ENCODE data around the gene ARHGAP1. TPM values are rescaled to one million over a fixed set of nuclear protein-coding genes. Genes with fewer than 3 reads are reported as not detected.

ARHGAP1 gene
- total and polyA plus RNA-seq, 2 of the 13 experiments (the other 11 are each of a cell fraction or from before 2014, with no cell fraction given), result 18.6 to 30.3 TPM

DNA sequence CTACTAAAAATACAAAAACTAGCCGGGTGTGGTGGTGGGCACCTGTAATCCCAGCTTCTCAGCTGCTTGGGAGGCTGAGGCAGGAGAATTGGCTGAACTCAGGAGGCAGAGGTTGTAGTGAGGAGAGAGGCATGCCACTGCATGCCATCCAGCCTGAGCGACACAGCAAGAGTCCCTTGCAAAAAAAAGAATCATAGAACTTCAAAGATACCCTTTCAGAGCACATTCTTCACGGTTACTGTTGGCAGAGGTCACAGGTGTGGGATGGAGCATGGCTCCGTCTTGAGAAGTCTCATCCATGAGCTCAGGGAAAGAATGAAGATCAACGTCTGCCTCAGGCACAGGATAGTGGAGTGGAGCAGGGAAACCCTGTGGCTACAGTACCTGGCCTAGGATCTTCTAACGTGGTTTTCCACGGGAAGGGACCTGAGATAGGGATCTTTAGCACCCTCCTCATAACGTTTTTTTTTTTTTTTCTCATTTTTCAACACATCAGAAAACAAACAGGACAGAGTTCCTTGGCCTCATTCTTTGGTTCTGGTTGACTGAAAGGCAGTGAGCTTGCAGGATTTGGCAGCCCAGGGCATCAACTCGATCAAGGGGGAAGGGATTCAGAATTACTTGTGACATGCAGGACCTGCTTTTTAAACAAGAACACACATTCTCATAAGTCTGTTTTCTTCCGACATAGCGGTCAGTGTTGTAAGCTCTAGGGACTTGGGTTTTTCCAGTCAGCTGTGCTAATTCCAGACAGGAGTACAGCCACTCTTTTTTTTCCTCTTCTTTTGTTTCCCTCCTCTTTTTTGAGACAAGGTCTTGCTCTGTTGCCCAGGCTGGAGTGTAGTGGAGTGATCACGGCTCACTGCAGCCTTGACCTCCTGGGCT lies 41.4 kb upstream of the ARHGAP1 start (continued):
- TF ChIP-seq, protein P1, sequence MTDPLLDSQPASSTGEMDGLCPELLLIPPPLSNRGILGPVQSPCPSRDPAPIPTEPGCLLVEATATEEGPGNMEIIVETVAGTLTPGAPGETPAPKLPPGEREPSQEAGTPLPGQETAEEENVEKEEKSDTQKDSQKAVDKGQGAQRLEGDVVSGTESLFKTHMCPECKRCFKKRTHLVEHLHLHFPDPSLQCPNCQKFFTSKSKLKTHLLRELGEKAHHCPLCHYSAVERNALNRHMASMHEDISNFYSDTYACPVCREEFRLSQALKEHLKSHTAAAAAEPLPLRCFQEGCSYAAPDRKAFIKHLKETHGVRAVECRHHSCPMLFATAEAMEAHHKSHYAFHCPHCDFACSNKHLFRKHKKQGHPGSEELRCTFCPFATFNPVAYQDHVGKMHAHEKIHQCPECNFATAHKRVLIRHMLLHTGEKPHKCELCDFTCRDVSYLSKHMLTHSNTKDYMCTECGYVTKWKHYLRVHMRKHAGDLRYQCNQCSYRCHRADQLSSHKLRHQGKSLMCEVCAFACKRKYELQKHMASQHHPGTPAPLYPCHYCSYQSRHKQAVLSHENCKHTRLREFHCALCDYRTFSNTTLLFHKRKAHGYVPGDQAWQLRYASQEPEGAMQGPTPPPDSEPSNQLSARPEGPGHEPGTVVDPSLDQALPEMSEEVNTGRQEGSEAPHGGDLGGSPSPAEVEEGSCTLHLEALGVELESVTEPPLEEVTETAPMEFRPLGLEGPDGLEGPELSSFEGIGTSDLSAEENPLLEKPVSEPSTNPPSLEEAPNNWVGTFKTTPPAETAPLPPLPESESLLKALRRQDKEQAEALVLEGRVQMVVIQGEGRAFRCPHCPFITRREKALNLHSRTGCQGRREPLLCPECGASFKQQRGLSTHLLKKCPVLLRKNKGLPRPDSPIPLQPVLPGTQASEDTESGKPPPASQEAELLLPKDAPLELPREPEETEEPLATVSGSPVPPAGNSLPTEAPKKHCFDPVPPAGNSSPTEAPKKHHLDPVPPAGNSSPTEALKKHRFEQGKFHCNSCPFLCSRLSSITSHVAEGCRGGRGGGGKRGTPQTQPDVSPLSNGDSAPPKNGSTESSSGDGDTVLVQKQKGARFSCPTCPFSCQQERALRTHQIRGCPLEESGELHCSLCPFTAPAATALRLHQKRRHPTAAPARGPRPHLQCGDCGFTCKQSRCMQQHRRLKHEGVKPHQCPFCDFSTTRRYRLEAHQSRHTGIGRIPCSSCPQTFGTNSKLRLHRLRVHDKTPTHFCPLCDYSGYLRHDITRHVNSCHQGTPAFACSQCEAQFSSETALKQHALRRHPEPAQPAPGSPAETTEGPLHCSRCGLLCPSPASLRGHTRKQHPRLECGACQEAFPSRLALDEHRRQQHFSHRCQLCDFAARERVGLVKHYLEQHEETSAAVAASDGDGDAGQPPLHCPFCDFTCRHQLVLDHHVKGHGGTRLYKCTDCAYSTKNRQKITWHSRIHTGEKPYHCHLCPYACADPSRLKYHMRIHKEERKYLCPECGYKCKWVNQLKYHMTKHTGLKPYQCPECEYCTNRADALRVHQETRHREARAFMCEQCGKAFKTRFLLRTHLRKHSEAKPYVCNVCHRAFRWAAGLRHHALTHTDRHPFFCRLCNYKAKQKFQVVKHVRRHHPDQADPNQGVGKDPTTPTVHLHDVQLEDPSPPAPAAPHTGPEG (CRISPR knock-in tag; IDR thresholded peaks at IDR 0.05), result 0 out of 2 replicates have a peak, but pooled peaks have one; percentile 36
- TF ChIP-seq ZNF256 (CRISPR knock-in tag; conservative IDR thresholded peaks at IDR 0.05) (0 out of 2 replicates have a peak, but pooled peaks have one; percentile 27), ZC3H4 (CRISPR knock-in tag; IDR thresholded peaks at IDR 0.05; ENCODE audit: borderline replicate concordance) (0 out of 2 replicates have a peak, but pooled peaks have one; percentile 12), HOXA3 (CRISPR knock-in tag; IDR thresholded peaks at IDR 0.05) (0 out of 2 replicates have a peak, but pooled peaks have one; percentile 35), POLR2G (IDR thresholded peaks at IDR 0.05; ENCODE audit: low read depth, low read length) (peak; percentile 71; the same call in 1 of the 2 replicates), RBFOX2 (IDR thresholded peaks at IDR 0.05; ENCODE audit: low read depth, low read length) (peak; percentile 68), PAF1 (CRISPR knock-in tag; IDR thresholded peaks at IDR 0.05) (peak; percentile 82), MED1 (CRISPR knock-in tag; IDR thresholded peaks at IDR 0.05) (0 out of 2 replicates have a peak, but pooled peaks have one; percentile 10), KLF12 (CRISPR knock-in tag; IDR thresholded peaks at IDR 0.05; ENCODE audit: borderline replicate concordance) (0 out of 2 replicates have a peak, but pooled peaks have one; percentile 32), TARDBP (CRISPR knock-in tag; IDR thresholded peaks at IDR 0.05) (0 out of 2 replicates have a peak, but pooled peaks have one; percentile 43), SSRP1 (CRISPR knock-in tag; IDR thresholded peaks at IDR 0.05) (0 out of 2 replicates have a peak, but pooled peaks have one; percentile 17), POLR2A (IDR thresholded peaks at IDR 0.05; ENCODE audit: insufficient read depth in 1 of 2, low read depth in 2 of 2, low read length in 2 of 2) (peak; percentile 7 to 46; a peak in 2 of 4 replicates), ZNF883 (CRISPR knock-in tag; IDR thresholded peaks at IDR 0.05; ENCODE audit: not compliant biosample characterization) (peak; percentile 63), KLF15 (CRISPR knock-in tag; IDR thresholded peaks at IDR 0.05; ENCODE audit: borderline replicate concordance) (no peak), TOPORS (CRISPR knock-in tag; IDR thresholded peaks at IDR 0.05) (0 out of 2 replicates have a peak, but pooled peaks have one; percentile 54), ZNF121 (CRISPR knock-in tag; IDR thresholded peaks at IDR 0.05) (0 out of 2 replicates have a peak, but pooled peaks have one; percentile 25), ZNF574 (CRISPR knock-in tag; IDR thresholded peaks at IDR 0.05) (peak; percentile 37; the same call in 1 of the 2 replicates)

Data from HepG2 (cell line).